Colon (tissue), 2 donors: ENCODE measurements around the gene SHISA2.

Experiments
- FAIRE-seq: peaks from 2 replicates; lab custom pipeline; 2012; peaks lifted over from hg19 to GRCh38; lab: Jason Lieb, UNC
- donor health status: control.
- donor health status: control.

Gene SHISA2

GRCh38 chr13:26047040-26047439 is 4.8 kb downstream of the SHISA2 start:
- FAIRE-seq: no peak

- no peak for FAIRE-seq
These were observed 5.2 kb downstream of the SHISA2 start for GRCh38 chr13:26046639-26047038.

- no peak for FAIRE-seq
These were observed 6.7 kb downstream of the SHISA2 start for GRCh38 chr13:26045142-26045541.

GRCh38 chr13:26042785-26043184 is 9.0 kb downstream of the SHISA2 start:
- no peak for FAIRE-seq

- no peak for FAIRE-seq
These were observed 10.4 kb downstream of the SHISA2 start for GRCh38 chr13:26041444-26041843.

- no peak for FAIRE-seq
These were observed 12.8 kb downstream of the SHISA2 start for GRCh38 chr13:26038931-26039475.

GRCh38 chr13:26037302-26037701 is 14.5 kb downstream of the SHISA2 start:
- FAIRE-seq: no peak

- no peak for FAIRE-seq
These were observed 15.4 kb downstream of the SHISA2 start for GRCh38 chr13:26036383-26036782.

- no peak for FAIRE-seq
These were observed 17.8 kb downstream of the SHISA2 start for GRCh38 chr13:26034018-26034417.

- no peak for FAIRE-seq
These were observed 21.5 kb downstream of the SHISA2 start for GRCh38 chr13:26030331-26030730.

- no peak for FAIRE-seq
These were observed 22.2 kb downstream of the SHISA2 start for GRCh38 chr13:26029581-26030136.

- FAIRE-seq: no peak
These were observed 25.6 kb downstream of the SHISA2 start for GRCh38 chr13:26026211-26026610.

- no peak for FAIRE-seq
These were observed 26.0 kb downstream of the SHISA2 start for GRCh38 chr13:26025771-26026170.

- FAIRE-seq: no peak
These were observed 26.6 kb downstream of the SHISA2 start for GRCh38 chr13:26025196-26025595.

- FAIRE-seq: no peak
These were observed 27.3 kb downstream of the SHISA2 start for GRCh38 chr13:26024558-26024957.

GRCh38 chr13:26022538-26023292 is 29.1 kb downstream of the SHISA2 start:
- no peak for FAIRE-seq

GRCh38 chr13:26021956-26022355 is 29.9 kb downstream of the SHISA2 start:
- FAIRE-seq: no peak

- FAIRE-seq: no peak
These were observed 30.3 kb downstream of the SHISA2 start for GRCh38 chr13:26021516-26021915.

- no peak for FAIRE-seq
These were observed 30.9 kb downstream of the SHISA2 start for GRCh38 chr13:26020891-26021290.

- FAIRE-seq: no peak
These were observed 31.6 kb downstream of the SHISA2 start for GRCh38 chr13:26019881-26020870.

GRCh38 chr13:26019251-26019650 is 32.6 kb downstream of the SHISA2 start:
- FAIRE-seq: no peak

GRCh38 chr13:26017932-26018665 is 33.7 kb downstream of the SHISA2 start:
- FAIRE-seq: no peak
